Prostate gland (tissue), 2 donors: ENCODE data around the gene LDLRAD4.

Experiments used
- CTCF ChIP-seq, 4 experiments: fragments of 200-600 bp in 2 of 4; fragments of 450-650 bp in 2 of 4; sonication (generic) in 2 of 4; IDR thresholded peaks; 1 replicate in 3 of 4; 2 replicates in 1 of 4; pipeline ENCODE4 v1.5.1; 2016 to 2019; ENCODE audit warnings: antibody characterized with exemption in 4 of 4, mild to moderate bottlenecking in 2 of 4, moderate library complexity in 2 of 4
- POLR2A ChIP-seq: fragments of 450-650 bp; IDR thresholded peaks from one replicate; pipeline ENCODE4 v1.6.1; 2016; ENCODE audit warnings: antibody characterized with exemption, mild to moderate bottlenecking

GRCh38 chr18:13390711-13391110 lies 172.2 kb downstream of the LDLRAD4 start:
- no peak for TF ChIP-seq POLR2A
- TF ChIP-seq CTCF (IDR thresholded peaks at IDR 0.05): no peak
